IMR-90 (cell line): ENCODE measurements around the gene HEY2. TPM values are rescaled to one million over a fixed set of nuclear protein-coding genes. Genes with fewer than 3 reads are reported as not detected.
A peak's percentile ranks its signal among the peaks of the same experiment; 100 is the strongest.

Experiments
- ATAC-seq: fragments of 200-7000 bp; cut with Tn5 transposase; 2 replicates; pipeline ENCODE4 v1.9.1; 2020; ENCODE audit warnings: low read depth, mild to moderate bottlenecking, moderate library complexity
- BruUV-seq: library from RNA; stranded (reverse); fragments of 400-500 nt; replicated peaks from 2 replicates; lab custom pipeline; 2021; lab: Mats Ljungman, UMichigan
- CTCF ChIA-PET: fragments of 300-600 bp; formaldehyde crosslinking; extraction: SDS; loops from one replicate; lab custom pipeline; 2021; ENCODE audit warnings: antibody characterized with exemption; lab: Yijun Ruan, JAX
- POLR2A ChIA-PET: fragments of 300-600 bp; sonication (Branson Sonifier 250); formaldehyde crosslinking; loops from one replicate; lab custom pipeline; 2022; ENCODE audit warnings: antibody characterized with exemption; ENCODE audit not compliant: unreplicated experiment; lab: Charles Lee
- DNase-seq: peaks from one replicate; pipeline ENCODE4 v3.0.0; 2013
- H2AFZ ChIP-seq: replicated peaks from 2 replicates; pipeline ENCODE3; 2013; ENCODE audit warnings: low read length, mild to moderate bottlenecking; ENCODE audit not compliant: poor library complexity
- H2AK5ac ChIP-seq: 2 replicates; pipeline ENCODE4 v1.6.1; 2013; ENCODE audit warnings: low read depth, low read length, inconsistent platforms
- H2AK9ac ChIP-seq: replicated peaks from 2 replicates; pipeline ENCODE3; 2013; ENCODE audit warnings: mild to moderate bottlenecking, low read depth, low read length, moderate library complexity; ENCODE audit not compliant: poor library complexity
- H2BK120ac ChIP-seq: 2 replicates; pipeline ENCODE4 v1.6.1; 2013; ENCODE audit warnings: low read depth, low read length, inconsistent platforms
- H2BK15ac ChIP-seq: 3 replicates; pipeline ENCODE4 v1.6.1; 2013; ENCODE audit warnings: low read depth, low read length, inconsistent platforms
- H2BK20ac ChIP-seq: 2 replicates; pipeline ENCODE4 v1.6.1; 2013; ENCODE audit warnings: low read depth, mild to moderate bottlenecking, inconsistent platforms, low read length, moderate library complexity
- H2BK5ac ChIP-seq: 2 replicates; pipeline ENCODE4 v1.6.1; 2013; ENCODE audit warnings: mild to moderate bottlenecking, low read depth, low read length, inconsistent platforms; ENCODE audit not compliant: poor library complexity, severe bottlenecking
- H3K14ac ChIP-seq: replicated peaks from 2 replicates; pipeline ENCODE4 v1.6.1; 2013; ENCODE audit warnings: low read depth, low read length, inconsistent platforms
- H3K18ac ChIP-seq: 2 replicates; pipeline ENCODE4 v1.6.1; 2013; ENCODE audit warnings: low read depth, low read length, control low read depth
- H3K23ac ChIP-seq: 2 replicates; pipeline ENCODE4 v1.6.1; 2013; ENCODE audit warnings: low read depth, low read length, inconsistent platforms
- H3K27ac ChIP-seq: 2 replicates; pipeline ENCODE4 v1.5.1; 2013; ENCODE audit warnings: mild to moderate bottlenecking, control low read depth, low read length; ENCODE audit not compliant: insufficient read depth
- H3K27me3 ChIP-seq: 2 replicates; pipeline ENCODE4 v1.6.1; 2013; ENCODE audit warnings: low read length; ENCODE audit not compliant: control insufficient read depth, insufficient read depth
- H3K36me3 ChIP-seq: 2 replicates; pipeline ENCODE4 v1.6.1; 2013; ENCODE audit warnings: low read length, mixed read lengths; ENCODE audit not compliant: control insufficient read depth, insufficient read depth
- H3K4ac ChIP-seq: 2 replicates; pipeline ENCODE4 v1.6.1; 2013; ENCODE audit warnings: low read depth, low read length, inconsistent platforms
- H3K4me1 ChIP-seq: 2 replicates; pipeline ENCODE4 v1.6.1; 2013; ENCODE audit warnings: low read length, mixed read lengths; ENCODE audit not compliant: control insufficient read depth, insufficient read depth
- H3K4me2 ChIP-seq: 2 replicates; pipeline ENCODE4 v1.6.1; 2013; ENCODE audit warnings: low read depth, mild to moderate bottlenecking, control low read depth, low read length, moderate library complexity
- H3K4me3 ChIP-seq: 2 replicates; pipeline ENCODE4 v1.5.1; 2013; ENCODE audit warnings: low read depth, mild to moderate bottlenecking, control low read depth, low read length, moderate library complexity; ENCODE audit not compliant: insufficient read depth
- H3K56ac ChIP-seq: 2 replicates; pipeline ENCODE4 v1.6.1; 2013; ENCODE audit warnings: low read length, inconsistent platforms; ENCODE audit not compliant: insufficient read depth; ENCODE audit errors: extremely low read depth
- H3K79me1 ChIP-seq, 2 experiments: 2 replicates each; pipeline ENCODE4 v1.6.1; 2013; ENCODE audit warnings: low read length in 2 of 2, inconsistent platforms in 1 of 2, low read depth in 1 of 2
- H3K9ac ChIP-seq: 2 replicates; pipeline ENCODE4 v1.6.1; 2013; ENCODE audit warnings: low read depth, low read length, control low read depth
- H3K9me1 ChIP-seq: 2 replicates; pipeline ENCODE4 v1.6.1; 2013; ENCODE audit warnings: low read length, inconsistent platforms; ENCODE audit not compliant: insufficient read depth
- H3K9me3 ChIP-seq: 2 replicates; pipeline ENCODE4 v1.6.1; 2013; ENCODE audit warnings: low read length; ENCODE audit not compliant: control insufficient read depth, insufficient read depth
- H4K20me1 ChIP-seq: 2 replicates; pipeline ENCODE4 v1.6.1; 2013; ENCODE audit warnings: low read length, inconsistent platforms; ENCODE audit not compliant: insufficient read depth
- H4K5ac ChIP-seq: 2 replicates; pipeline ENCODE4 v1.6.1; 2013; ENCODE audit warnings: mild to moderate bottlenecking, low read depth, low read length, control low read depth
- H4K8ac ChIP-seq, 2 experiments: 2 replicates each; pipeline ENCODE4 v1.6.1; 2013; ENCODE audit warnings: low read depth in 2 of 2, low read length in 2 of 2, control low read depth in 1 of 2, inconsistent platforms in 1 of 2
- H4K91ac ChIP-seq: 2 replicates; pipeline ENCODE4 v1.6.1; 2013; ENCODE audit warnings: low read depth, low read length, inconsistent platforms; ENCODE audit not compliant: insufficient read depth
- RFX5 ChIP-seq: IDR thresholded peaks from 2 replicates; pipeline ENCODE4 v1.8.0; 2012; ENCODE audit warnings: low read depth, mild to moderate bottlenecking, low read length, moderate library complexity
- WGBS, 2 experiments: methylation state at CpG; one replicate each; pipeline versions ENCODE4 v1.1.5 to v1.1.7; 2013; ENCODE audit warnings: missing lambda C conversion rate in 2 of 2; ENCODE audit not compliant: insufficient read length in 1 of 2; ENCODE audit errors: extremely low coverage in 2 of 2; 5-methylcytosine and 5-hydroxymethylcytosine counted together
- dilution Hi-C: fragments of 300-500 bp; cut with HindIII; formaldehyde crosslinking; loops from one replicate; pipeline ENCODE4 v1.14.3; 2018; ENCODE audit warnings: low sequenced_read_pairs; ENCODE audit not compliant: unreplicated experiment
- in situ Hi-C: fragments of 300-500 bp; cut with MboI; formaldehyde crosslinking; loops from 3 replicates; pipeline ENCODE4 v1.14.3; 2019; ENCODE audit warnings: low sequenced_read_pairs, inconsistent platforms, mixed read lengths
- intact Hi-C: fragments of 100-400 bp; cut with micrococcal nuclease; formaldehyde crosslinking; loops from 2 replicates; pipeline ENCODE4 v1.10.0; 2022
- polyA plus RNA-seq, 3 experiments: library from polyadenylated mRNA; depleted of rRNA; stranded (reverse); fragments of >200 nt; gene quantifications; 2 replicates each; pipeline ENCODE4 v1.2.3, GENCODE V29; 2012; ENCODE audit warnings: low replicate concordance in 1 of 3
- total RNA-seq: library from RNA; depleted of rRNA; stranded (reverse); fragments of >200 nt; gene quantifications from 2 replicates; pipeline ENCODE4 v1.2.3, GENCODE V29; 2012
- TF ChIP-seq, protein P1 (sequence below): fragments of 150-350 bp; IDR thresholded peaks from 2 replicates; pipeline ENCODE4 v1.6.1; 2016; ENCODE audit warnings: low read depth, mild to moderate bottlenecking, low read length, moderate library complexity, borderline replicate concordance
- TF ChIP-seq, protein P2 (sequence below): conservative IDR thresholded peaks from 2 replicates; pipeline ENCODE4 v1.5.1; 2012; ENCODE audit warnings: mild to moderate bottlenecking, low read depth, low read length, improper control_type of control experiment

The HEY2 gene
- total and polyA plus RNA-seq, 2 of the 4 experiments (the other 2 are of a cell fraction): not detected

DNA sequence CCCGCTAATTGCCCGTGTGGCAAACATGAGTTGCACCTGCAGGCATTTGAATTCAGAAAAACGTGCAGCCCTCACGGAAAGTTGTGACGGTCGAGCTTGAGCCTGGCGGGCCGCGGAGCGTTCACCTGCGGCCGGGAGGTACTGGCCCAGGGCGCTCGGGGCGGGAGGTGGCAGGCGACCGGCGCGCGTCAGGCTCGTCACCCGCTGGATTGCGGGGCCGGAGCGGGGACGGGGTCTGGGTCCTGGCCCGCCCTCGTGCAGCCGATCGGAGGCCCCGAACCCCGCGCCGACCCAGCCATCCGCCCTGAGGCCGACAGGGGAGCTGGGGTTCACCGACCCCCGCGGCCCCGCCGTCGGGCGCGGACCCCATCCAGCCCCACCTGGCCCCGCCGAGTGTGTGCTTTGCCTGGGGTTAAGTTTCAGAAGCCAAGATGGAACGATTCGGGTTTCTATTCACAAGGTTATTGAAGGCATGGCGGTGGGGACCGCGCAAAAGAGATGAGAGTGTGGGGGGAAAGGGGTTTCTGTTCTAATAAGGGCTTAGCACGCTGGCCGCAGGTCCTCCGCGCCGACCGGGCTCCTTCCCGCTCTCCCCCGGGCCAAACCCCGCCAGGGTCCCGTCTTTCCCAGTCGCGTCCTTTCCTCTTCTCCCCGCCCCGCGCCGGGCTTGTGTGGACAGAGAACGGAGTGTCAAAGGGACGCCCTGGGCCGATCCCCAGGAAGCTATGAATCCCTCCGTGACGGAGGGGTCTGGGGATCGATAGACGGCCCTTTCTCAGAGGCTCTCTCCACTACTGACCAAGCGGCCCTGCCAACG lies 1.6 kb upstream of the HEY2 start:
- Histone ChIP-seq H3K27me3 (peaks cover 64% of the 10 kb centered on the region), H3K9me3 (no peaks in the 10 kb centered on the region; the same call in 1 of the 2 replicates), H2BK20ac (no peak overlapping the region), H2BK120ac (no peak overlapping the region), H3K4me3 (peak overlapping the region; percentile 31), H3K23ac (no peak overlapping the region), H4K5ac (no peak overlapping the region), H4K20me1 (no peaks in the 10 kb centered on the region), H3K4me2 (peak overlapping the region; percentile 80), H3K79me1 (no peaks in the 10 kb centered on the region), H3K4ac (no peak overlapping the region), H2AK5ac (no peak overlapping the region), H4K8ac (no peak overlapping the region), H2AK9ac (no peak overlapping the region), H3K27ac (no peak overlapping the region), H2BK15ac (no peak overlapping the region), H4K91ac (no peak overlapping the region), H2BK5ac (no peak overlapping the region), H3K14ac (no peak overlapping the region), H3K9me1 (no peaks in the 10 kb centered on the region), H3K56ac (no peak overlapping the region), H2AFZ (peak overlapping the region; percentile 77), H3K36me3 (no peaks in the 10 kb centered on the region), H3K18ac (no peak overlapping the region), H3K9ac (no peak overlapping the region), H3K4me1 (peaks cover 10% of the 10 kb centered on the region)
- intact Hi-C loops: loop anchor here (5.0 kb wide), 1 partner anchor 385 kb away; no protein-coding TSS in a partner anchor
- BruUV-seq: no TSS peak
- TF ChIP-seq RFX5: no peak
- TF ChIP-seq, protein P1, sequence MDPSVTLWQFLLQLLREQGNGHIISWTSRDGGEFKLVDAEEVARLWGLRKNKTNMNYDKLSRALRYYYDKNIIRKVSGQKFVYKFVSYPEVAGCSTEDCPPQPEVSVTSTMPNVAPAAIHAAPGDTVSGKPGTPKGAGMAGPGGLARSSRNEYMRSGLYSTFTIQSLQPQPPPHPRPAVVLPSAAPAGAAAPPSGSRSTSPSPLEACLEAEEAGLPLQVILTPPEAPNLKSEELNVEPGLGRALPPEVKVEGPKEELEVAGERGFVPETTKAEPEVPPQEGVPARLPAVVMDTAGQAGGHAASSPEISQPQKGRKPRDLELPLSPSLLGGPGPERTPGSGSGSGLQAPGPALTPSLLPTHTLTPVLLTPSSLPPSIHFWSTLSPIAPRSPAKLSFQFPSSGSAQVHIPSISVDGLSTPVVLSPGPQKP: no peak
- TF ChIP-seq, protein P2, sequence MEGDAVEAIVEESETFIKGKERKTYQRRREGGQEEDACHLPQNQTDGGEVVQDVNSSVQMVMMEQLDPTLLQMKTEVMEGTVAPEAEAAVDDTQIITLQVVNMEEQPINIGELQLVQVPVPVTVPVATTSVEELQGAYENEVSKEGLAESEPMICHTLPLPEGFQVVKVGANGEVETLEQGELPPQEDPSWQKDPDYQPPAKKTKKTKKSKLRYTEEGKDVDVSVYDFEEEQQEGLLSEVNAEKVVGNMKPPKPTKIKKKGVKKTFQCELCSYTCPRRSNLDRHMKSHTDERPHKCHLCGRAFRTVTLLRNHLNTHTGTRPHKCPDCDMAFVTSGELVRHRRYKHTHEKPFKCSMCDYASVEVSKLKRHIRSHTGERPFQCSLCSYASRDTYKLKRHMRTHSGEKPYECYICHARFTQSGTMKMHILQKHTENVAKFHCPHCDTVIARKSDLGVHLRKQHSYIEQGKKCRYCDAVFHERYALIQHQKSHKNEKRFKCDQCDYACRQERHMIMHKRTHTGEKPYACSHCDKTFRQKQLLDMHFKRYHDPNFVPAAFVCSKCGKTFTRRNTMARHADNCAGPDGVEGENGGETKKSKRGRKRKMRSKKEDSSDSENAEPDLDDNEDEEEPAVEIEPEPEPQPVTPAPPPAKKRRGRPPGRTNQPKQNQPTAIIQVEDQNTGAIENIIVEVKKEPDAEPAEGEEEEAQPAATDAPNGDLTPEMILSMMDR: no peak
- CTCF ChIA-PET: no interaction called here
- dilution Hi-C loops: no loop called here
- WGBS, 2 experiments: 1% methylated on average over 38 of the region's 76 CpGs; no CpG with 5 or more reads in 1 of the 2 experiments
- no peak for ATAC-seq
- in situ Hi-C loops: no loop called here
- no peak for DNase-seq
- POLR2A ChIA-PET: no interaction called here
